Brain microvascular endothelial cell (primary cell): ENCODE measurements around the gene SDHAF3.
"Not testable (repeated sequence)": the region's sequence is repeated elsewhere in the genome, so short reads cannot be mapped to it uniquely, and the experiment has no call there.

Experiments used
- DNase-seq: peaks from one replicate; pipeline ENCODE4 v3.0.0-alpha.2; 2020
- H3K27ac ChIP-seq: fragments of 250-450 bp; sonication (Bioruptor Pico); 2 replicates; pipeline ENCODE4 v1.5.1; 2020; ENCODE audit warnings: mild to moderate bottlenecking, moderate library complexity
- H3K27me3 ChIP-seq: fragments of 250-450 bp; sonication (Bioruptor Pico); replicated peaks from 2 replicates; pipeline ENCODE4 v1.5.1; 2020; ENCODE audit warnings: mild to moderate bottlenecking
- H3K36me3 ChIP-seq: fragments of 250-450 bp; sonication (Bioruptor Pico); replicated peaks from 2 replicates; pipeline ENCODE4 v1.5.1; 2020; ENCODE audit warnings: mild to moderate bottlenecking
- H3K4me3 ChIP-seq: 2 replicates; pipeline ENCODE4 v1.5.1; 2011; ENCODE audit warnings: low read depth, mild to moderate bottlenecking, control low read depth, low read length, moderate library complexity
- in situ Hi-C: cut with HindIII; loops from 2 replicates; pipeline ENCODE4 v1.10.0; 2017; ENCODE audit warnings: low sequenced_read_pairs, low pct_ligation_motif_present
- TF ChIP-seq, protein P1 (sequence below): IDR thresholded peaks from 2 replicates; pipeline ENCODE4 v1.5.1; 2011; ENCODE audit warnings: low read depth, mild to moderate bottlenecking, moderate library complexity, low read length, control low read depth, inconsistent platforms; ENCODE audit errors: missing control alignments

SDHAF3 gene

DNA sequence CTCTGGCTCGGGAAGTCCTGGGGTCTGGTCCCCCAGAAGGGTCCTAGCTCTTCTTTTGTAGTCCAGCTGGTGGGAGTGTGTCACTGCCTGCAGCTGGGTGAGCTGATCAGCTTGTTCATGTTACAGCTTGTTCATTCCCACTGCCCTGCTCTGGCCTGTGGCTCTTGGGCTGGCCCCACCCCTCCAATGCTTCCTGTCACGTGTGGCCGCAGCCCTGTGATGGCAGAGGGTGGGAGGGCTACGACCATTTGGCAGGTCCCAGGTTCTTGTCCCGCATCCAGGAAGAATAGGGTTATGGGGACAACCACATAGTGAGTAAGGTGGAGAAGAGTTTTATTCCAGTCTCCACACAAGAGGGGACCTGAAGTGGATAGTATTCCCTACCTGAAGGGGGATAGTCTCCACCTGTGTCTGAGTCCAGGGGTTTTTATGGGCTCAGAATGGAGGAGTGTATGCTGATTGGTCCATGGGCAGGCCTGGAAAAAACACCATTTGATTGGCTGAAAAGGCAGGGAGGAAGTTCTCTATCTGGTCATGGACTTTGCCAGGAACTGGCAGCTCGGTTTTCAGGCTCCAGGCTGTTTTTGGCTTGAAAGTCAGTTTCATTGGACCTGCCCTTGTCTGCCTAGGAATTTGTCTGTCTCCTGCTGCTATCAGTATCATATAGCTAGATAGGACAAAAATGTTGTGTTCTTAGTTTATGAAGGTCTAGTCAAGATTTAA is 13.1 kb downstream of the SDHAF3 start:
- in situ Hi-C loops: no loop called here
- Histone ChIP-seq H3K27me3 (no peaks in the 10 kb centered on the region), H3K27ac (no peak overlapping the region), H3K4me3 (no peak overlapping the region), H3K36me3 (no peaks in the 10 kb centered on the region)
- TF ChIP-seq, protein P1, sequence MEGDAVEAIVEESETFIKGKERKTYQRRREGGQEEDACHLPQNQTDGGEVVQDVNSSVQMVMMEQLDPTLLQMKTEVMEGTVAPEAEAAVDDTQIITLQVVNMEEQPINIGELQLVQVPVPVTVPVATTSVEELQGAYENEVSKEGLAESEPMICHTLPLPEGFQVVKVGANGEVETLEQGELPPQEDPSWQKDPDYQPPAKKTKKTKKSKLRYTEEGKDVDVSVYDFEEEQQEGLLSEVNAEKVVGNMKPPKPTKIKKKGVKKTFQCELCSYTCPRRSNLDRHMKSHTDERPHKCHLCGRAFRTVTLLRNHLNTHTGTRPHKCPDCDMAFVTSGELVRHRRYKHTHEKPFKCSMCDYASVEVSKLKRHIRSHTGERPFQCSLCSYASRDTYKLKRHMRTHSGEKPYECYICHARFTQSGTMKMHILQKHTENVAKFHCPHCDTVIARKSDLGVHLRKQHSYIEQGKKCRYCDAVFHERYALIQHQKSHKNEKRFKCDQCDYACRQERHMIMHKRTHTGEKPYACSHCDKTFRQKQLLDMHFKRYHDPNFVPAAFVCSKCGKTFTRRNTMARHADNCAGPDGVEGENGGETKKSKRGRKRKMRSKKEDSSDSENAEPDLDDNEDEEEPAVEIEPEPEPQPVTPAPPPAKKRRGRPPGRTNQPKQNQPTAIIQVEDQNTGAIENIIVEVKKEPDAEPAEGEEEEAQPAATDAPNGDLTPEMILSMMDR: no peak
- no peak for DNase-seq

GRCh38 chr7:97133159-97133558 is 15.7 kb downstream of the SDHAF3 start:
- no peak overlapping the region for H3K4me3 ChIP-seq
- in situ Hi-C loops: no loop called here
- TF ChIP-seq, protein P1: no peak
- H3K36me3 ChIP-seq: no peaks in the 10 kb centered on the region
- DNase-seq: no peak
- H3K27me3 ChIP-seq: no peaks in the 10 kb centered on the region
- no peak overlapping the region for H3K27ac ChIP-seq

- Histone ChIP-seq H3K27ac (no peak overlapping the region), H3K27me3 (no peaks in the 10 kb centered on the region), H3K4me3 (no peak overlapping the region), H3K36me3 (no peaks in the 10 kb centered on the region)
- in situ Hi-C loops: no loop called here
- DNase-seq: no peak
- TF ChIP-seq, protein P1: no peak
Measured at GRCh38 chr7:97138830-97139229, 21.3 kb downstream of the SDHAF3 start.

- in situ Hi-C loops: no loop called here
- TF ChIP-seq, protein P1: no peak
- no peaks in the 10 kb centered on the region for H3K36me3 ChIP-seq
- DNase-seq: no peak
- no peaks in the 10 kb centered on the region for H3K27me3 ChIP-seq
- no peak overlapping the region for H3K27ac ChIP-seq
- no peak overlapping the region for H3K4me3 ChIP-seq
Measured at GRCh38 chr7:97145068-97145467, 27.6 kb downstream of the SDHAF3 start.

GRCh38 chr7:97149843-97150242 is 32.3 kb downstream of the SDHAF3 start:
- Histone ChIP-seq H3K27me3 (no peaks in the 10 kb centered on the region), H3K27ac (no peak overlapping the region), H3K4me3 (no peak overlapping the region), H3K36me3 (no peaks in the 10 kb centered on the region)
- in situ Hi-C loops: no loop called here
- TF ChIP-seq, protein P1: no peak
- DNase-seq: no peak

DNA sequence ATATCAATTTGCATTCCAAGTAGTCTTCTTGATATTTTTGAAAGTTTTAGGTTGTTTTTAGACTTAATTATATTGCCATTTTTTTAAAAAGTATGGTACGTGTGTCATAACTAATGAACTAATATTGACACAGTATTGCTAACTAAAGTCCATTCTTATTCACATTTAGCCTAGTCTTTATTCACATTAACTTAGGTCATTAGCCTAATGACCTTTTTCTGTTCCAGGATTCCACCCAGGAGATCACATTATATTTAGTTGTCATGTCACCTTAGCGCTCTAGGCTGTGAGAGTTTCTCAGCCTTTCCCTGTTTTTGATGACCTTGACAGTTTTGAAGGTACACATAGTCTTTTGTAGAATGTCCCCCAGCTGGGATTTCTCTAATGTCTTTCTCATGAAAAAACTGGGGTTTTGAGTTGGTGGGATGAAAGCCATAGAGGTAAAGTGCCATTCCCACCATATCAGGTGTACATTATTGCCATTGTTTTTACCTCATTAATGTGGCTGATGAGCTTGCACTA is 38.5 kb downstream of the SDHAF3 start:
- Histone ChIP-seq H3K36me3 (no peaks in the 10 kb centered on the region), H3K4me3 (no peak overlapping the region), H3K27me3 (no peaks in the 10 kb centered on the region), H3K27ac (no peak overlapping the region)
- no peak for DNase-seq
- TF ChIP-seq, protein P1: no peak
- in situ Hi-C loops: no loop called here

- H3K4me3 ChIP-seq: not testable (repeated sequence)
Measured at GRCh38 chr7:97159984-97160383, 42.5 kb downstream of the SDHAF3 start.

GRCh38 chr7:97161609-97162008 is 44.1 kb downstream of the SDHAF3 start:
- in situ Hi-C loops, H3K36me3 ChIP-seq, H3K27me3 ChIP-seq, H3K4me3 ChIP-seq, H3K27ac ChIP-seq, DNase-seq: not testable (repeated sequence)

More at GRCh38 chr7:97159984-97160383, 42.5 kb downstream of the SDHAF3 start:
- DNase-seq, H3K27me3 ChIP-seq, in situ Hi-C loops, H3K27ac ChIP-seq, H3K36me3 ChIP-seq: not testable (repeated sequence)
